A172 (cell line): ENCODE measurements around the gene MYB. TPM values are rescaled to one million over a fixed set of nuclear protein-coding genes. Genes with fewer than 3 reads are reported as not detected.
A peak's percentile ranks its signal among the peaks of the same experiment; 100 is the strongest.
"Not testable (repeated sequence)": the region's sequence is repeated elsewhere in the genome, so short reads cannot be mapped to it uniquely, and the experiment has no call there.

Source experiments
- DNase-seq: peaks from one replicate; pipeline ENCODE4 v3.0.0-alpha.2; 2015; ENCODE audit warnings: low spot score
- total RNA-seq: library from RNA; depleted of rRNA; stranded (reverse); fragments of >200 nt; shearing (Covaris generic); gene quantifications from 2 replicates; pipeline ENCODE4 v1.2.3, GENCODE V29; 2014

MYB gene
- total RNA-seq, 1 experiment from 2014 or later, result 4.1 TPM

DNA sequence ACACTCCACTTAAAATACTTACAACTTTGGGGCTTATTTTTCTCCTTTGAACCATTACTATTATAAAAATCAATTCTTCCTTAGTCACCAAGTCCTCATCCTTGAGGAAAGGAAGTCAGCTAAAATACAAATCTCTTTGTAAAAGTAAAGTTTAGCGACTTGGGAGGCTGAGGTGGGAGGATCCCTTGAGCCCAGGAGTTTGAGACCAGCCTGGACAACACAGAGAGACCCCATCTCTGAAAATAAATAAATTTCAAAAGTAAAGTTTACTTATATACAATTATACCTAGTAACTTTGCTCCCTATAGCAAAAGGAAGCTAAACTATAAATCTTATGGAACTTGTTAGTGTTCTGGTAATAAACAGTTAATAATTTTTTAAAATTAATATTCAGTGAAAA, 40.4 kb downstream of the MYB start:
- no peak for DNase-seq

DNA sequence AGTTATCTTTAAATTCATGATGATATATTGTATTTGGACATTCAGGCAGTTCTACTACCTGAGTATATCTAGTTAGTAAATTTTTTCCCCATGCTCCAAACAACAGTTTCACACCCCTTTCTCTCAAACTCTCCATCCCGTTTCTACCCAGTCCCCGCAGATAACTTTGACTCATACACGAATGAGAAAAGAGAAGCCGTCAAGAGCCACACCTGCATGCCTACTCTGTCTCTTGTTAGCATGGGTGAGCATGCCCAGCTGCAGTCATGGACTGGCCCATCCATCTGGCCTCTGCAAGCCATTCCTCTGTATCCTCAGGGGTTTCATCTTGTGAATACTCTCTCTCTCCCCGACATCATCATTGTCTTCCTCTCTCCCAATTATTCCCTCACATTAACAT, 41.5 kb downstream of the MYB start:
- DNase-seq, result no peak

DNA sequence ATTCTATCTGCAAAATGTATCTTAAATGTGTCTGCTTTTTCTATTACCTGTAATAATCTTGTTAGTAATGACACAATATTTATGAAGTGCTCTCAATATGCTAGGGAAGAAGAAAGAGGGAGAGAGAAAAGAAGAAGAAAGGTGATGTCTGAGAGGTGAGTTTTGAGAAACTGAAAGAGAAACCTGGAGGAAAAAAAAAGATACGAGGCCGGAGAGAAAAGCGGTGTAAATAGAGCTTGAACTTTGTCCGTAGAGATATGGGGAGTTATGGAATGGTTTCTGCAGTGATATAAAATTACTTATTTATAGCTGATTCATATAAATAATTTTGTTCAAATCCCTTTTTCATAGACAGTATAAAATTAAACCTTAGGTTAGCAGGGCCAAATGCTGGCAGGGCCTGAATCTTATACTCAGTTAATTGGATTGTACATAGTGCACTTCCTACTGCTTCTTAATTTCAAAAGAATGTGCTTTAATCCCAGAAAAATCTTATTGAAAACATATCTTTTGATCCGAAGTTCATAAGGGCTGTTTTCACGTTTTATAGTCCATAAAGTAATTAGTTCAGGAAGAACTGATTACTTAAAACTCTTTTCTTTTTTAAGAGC, 43.0 kb downstream of the MYB start:
- DNase-seq, result no peak

DNA sequence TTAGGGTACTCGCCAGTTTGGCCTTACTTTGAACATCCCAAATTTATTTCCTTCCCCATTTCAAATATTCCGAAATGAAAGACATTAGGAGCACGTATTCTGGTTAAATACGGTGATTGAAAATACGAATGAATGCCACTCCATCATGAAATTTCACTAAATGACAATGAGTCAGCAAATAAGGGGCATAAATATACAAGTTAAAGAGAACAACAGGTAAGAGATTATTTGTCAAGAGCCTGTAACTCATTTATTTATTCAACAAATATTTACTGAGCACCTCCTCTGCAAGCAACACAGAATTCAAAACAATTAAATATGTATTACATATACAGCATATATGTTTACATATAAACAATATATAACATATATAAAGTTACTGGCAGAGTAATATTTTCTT, 44.8 kb downstream of the MYB start:
- DNase-seq, result no peak

DNA sequence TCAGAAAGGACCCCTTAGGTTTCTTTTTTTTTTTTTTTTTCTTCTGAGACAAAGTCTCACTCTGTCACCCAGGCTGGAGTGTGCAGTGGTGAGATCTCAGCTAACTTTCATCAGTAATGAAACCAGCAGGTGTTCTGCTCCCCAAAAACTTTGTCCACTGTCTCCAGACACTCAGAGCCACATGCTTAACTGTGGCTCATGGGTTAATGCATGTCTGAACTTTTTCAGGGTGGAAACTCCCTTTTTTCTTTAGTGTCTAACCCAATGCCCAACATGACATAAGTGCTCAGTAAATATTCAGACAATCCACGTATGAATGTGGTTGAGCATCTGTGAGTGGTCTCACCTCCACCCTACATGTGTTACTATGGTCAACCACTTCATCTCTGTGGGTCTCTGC, 45.4 kb downstream of the MYB start:
- DNase-seq, result no peak

DNA sequence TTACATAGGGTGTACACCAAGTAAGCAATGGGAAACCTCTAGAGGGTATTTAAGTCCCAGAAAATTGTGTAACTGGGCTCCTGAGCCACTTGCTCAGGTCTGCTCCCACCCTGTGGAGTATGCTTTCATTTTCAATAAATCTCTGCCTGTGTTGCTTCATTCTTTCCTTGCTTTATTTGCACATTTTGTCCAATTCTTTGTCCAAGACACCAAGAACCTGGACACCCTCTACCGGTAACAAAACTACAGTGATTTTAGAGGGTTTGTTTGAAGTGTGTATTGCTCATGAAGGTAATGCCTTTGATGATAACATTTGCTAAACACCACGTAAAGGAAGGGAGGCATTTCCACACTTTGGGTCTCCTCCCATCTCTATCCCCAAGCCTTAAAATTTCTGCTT, 46.2 kb downstream of the MYB start:
- DNase-seq, result no peak

DNA sequence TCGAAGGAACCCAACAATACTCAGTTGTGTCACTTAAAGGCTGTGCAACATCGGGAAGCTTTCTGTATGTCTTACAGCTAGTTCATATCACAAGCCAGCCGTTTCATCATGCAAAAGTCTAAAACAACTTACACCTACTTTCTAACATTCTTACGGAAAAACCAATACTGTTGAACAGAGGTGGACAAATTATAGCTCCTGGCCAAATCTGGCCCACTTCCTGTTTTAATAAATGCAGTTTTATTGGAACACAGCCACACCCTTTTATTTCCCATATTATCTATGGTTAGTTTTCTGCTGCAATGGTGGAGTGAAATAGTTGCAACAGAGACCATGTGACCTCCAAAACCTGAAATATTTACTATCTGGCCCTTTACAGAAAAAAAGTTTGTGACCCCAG, 46.6 kb downstream of the MYB start:
- DNase-seq, result no peak

DNA sequence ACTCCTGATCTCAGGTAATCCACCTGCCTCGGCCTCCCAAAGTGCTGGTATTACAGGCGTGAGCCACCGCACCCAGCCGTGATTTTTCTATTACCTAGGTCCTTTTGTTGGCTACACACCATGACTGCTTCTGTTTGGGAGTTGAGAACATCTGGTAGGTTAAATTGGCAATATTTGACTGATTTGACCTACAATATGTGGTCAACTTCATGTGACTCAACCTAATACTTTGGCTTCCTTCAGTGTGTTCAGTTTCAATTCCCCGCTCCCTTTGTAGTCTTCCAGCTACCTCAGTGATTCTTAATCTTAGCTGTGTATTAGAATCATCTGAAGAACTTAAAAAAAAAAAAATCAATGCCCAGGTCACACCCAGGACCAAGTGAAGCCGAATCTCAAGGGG, 47.4 kb downstream of the MYB start:
- DNase-seq, result no peak

DNA sequence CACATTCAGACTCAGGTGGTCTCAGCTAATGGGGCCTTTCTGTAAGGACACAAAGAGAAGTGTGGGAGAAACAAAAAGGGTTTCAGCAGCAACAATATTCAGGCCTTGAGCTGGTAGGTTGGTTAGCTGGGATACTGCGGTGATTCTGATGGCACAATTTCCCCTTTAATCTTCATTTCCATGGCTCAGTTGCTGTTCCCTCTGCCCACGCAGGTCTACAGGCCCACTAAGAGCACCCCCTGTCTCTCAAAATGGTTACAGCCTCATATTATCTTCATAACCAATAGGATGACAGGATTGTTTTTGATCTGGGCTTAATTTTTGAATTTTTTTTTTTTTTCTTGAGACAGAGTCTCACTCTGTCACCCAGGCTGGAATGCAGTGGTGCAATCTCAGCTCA, 48.9 kb downstream of the MYB start:
- no peak for DNase-seq

DNA sequence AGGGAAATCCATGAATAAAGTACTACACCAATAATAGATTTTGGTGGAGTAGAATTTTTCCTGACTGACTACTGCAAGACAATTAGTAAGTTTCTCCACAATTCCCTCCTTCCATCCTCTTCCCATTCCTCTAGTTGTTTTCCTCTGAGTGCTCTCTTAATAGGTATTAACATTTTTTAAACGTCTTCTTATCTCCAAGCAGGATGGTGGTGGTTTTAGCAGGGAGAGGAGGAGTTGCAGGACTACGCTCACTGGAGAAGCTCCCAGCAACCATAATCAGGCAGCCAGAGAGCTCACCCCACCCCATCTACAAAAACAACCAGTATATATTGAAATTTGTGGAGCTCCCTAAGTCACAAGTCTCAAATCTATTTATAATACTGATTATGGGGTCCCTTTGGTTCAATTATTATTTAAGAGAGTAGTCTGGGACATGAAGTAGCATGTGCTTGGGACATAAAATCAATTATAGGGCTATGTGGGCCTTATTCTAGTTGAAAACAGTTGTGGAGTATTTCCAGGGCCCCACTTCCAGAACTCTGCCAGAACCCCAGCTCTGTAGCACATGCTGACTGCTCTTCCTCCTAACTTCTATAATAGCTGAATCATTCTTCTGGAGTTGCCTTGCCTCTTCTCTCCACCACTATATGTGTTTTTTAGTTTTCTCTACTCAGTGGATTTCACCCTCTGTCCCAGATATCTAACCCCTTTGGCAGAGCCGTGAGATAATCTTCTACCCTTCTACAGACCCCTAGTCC, 49.8 kb downstream of the MYB start:
- DNase-seq, result no peak

DNA sequence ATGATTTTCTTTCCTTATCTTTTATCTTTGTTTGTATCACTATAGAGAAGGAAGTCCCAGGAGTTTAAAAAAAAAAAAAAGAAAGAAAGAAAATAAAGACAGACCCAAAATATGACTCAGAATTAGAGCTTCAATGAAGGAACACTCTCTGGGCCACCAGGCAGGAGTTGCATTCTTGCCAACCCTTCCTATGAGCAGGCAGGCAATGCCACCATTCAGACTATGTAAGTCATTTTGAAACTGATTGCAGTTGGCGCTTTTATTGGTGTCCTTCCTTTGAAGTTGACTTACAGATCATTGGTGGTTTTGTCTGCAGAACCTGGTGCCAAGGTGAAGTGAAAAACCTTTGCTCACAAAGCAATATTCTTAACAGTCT, 50.3 kb downstream of the MYB start:
- DNase-seq, result no peak

DNA sequence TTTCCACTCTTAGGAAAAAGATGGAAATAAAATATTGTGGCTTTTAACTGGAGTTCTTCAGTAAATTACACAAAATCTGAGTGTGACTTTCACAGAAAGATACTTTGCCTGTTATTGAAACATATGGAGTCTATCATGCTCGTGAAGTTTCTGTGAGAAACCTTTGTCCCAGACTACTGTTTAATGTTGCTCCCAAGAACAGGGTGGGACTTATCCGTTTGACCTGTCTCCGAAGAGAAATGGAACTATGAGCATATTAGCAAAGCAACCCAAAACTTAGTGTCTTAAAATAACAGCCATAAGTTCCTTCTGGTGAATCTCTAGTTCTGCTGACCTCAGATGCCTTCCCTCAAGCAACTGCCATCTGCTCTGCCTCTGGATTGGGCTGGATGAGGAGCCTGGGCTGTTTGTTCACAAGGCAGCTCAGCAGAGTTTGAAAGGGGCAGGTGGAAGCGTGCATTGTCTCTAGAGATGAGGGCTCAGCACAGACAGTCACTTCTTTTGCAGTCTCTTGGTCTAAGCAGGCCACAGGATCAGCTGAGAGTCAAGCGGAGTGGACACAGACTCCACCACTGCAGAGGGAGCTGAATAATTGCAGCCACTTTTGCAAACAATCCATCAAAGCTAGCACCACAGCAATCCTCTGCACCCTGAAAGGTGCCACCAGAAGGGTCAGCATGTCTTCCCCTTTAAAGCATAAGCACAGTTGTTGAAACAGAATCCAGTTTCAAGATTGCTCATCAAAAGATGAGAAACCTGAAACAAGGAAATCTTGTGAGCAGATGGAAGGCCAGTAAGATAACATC, 52.8 kb downstream of the MYB start:
- no peak for DNase-seq

DNA sequence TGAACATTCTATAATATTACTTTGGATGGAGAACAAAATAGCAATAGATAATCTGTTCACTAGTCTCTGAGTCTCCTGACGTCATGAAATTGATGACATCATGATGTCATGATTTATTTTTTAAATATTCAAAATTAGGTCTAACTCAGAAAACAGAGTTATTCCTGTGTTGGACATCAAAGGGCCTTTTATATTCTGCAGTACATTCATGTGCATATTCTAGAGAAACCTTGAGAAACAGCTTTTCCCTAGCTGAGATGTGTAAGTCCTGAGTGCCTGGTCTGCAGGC, 53.3 kb downstream of the MYB start:
- no peak for DNase-seq

DNA sequence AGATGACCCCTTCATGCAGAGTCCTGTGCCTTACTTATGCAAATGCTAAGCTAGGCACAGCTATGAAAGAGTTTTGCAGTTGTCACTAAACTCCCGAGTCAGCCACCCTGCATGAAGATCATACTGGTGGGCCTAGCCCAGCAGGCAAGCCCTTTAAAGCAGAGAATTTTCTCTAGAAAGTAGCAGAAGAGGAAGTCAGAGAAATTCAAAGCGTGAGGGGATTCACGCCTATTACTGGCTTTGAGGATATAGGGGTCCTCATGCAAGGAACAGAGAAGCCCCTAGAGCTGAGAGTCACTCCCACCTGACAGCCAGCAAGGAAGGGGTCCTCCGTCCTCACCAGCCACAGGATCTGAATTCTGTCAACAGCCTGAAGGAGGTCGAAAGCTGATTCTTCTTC, 54.6 kb downstream of the MYB start:
- no peak for DNase-seq

DNA sequence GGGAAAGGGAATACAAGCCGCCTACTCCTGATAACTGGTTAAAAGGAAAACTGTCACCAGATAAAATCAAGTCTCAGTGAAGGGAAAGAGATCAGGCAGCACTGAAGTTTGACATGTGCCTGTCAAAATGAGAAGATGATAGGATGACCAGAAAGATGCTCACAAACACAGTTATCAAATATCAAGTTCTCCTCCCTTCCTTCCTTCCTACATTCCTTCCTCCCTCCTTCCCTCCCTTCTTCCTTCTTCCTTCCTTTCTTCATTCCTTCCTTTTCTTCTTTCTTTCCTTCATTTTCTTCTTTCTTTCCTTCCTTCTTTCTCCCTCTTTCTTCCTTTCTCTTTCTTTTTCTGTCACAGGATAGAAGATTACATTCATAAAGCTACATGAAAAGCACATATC, 55.2 kb downstream of the MYB start:
- no peak for DNase-seq

DNA sequence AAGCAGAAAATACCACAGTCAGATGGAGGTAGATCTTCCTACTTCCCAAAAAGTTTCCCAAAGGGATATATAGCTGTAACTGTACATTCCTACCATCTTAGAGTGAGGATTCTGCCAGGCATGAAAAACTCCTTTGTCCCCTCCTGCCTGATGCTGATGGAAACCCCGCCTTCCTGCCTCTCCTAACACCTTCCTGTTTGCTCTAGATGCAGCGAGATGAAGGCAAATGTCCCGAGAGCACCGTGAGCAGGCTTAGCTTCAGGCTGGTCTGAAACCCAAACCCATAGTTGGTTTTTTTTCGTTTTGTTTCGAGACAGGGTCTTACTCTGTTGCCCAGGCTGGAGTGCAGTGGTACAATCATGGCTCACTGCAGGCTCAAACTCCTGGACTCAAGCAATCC, 55.6 kb downstream of the MYB start:
- no peak for DNase-seq

DNA sequence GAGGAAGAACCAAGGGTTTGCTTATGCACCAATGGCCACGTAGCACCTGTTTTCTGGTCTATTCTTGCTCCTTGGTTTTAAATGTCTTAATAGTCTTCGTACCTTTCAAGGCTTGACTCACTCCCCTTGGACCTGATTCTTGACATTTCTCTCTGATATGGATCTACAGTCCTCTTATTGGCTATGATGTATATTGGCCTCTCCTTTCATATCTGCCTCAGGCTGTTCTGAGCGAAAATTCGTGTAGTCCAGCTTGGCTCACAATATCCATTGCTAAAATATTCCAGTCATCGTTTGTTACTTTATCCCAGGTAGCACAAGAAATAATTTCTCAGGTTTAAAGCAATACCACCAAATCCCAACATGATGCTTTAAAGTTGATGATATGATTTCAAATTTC, 59.6 kb downstream of the MYB start:
- no peak for DNase-seq

DNA sequence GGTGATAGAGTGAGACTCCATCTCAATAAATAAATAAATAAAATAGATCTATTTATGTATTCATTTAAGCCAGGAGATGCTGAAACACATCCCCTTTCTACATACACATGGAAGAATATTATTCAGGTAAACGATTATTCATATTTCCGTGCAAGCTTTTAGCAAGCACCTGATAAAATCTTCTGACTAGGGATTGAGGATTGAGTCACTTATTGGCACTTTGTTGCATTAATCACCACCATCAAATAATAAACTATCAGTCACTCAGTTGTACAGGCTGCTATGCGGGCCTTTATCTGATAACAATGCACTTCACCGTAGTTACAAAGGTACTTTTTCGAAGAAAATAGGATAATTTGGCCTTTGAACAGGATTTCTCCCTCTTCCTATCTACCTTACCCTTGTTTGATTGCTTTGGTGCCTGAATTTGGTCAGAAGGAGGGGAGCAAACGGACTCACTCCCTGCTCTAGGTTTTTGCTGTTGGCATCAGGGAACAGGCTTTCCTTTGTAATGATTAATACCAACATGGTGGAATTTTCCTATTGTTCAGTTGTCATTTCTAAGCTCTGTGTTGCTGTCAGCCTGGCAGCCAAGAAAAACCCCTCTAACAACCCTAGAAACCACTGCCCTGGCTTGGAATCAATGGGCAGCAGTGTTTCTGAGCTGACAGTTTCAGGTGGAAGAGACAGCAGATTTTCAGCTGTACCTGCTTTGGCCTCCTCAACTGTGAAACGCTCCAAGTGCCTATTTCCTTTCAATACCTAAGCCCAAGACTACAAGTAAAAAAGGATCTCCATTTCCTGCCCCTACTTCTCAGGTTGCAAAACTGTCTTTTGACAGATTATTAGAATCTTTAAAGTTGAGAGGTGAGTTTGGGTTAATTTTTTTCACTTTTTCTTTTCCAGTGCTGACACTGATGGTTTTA, 63.0 kb downstream of the MYB start:
- no peak for DNase-seq

DNA sequence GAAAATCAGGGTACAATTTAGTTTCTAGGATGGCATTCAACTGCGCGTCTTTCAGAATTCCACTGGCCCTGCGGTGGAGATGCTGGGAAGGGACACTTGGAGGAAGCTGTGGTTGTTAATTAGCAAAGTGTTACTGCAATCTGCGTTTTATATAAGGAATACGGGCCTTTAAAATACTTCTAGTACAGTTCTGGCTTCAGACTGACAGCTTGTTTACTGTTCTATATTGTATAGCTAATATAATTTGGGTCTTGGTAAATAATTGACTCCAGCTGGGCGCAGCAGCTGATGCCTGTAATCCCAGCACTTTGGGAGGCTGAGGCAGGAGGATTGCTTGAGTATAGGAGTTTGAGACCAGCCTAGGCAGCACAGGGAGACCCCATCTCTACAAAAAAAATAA, 63.7 kb downstream of the MYB start:
- no peak for DNase-seq

DNA sequence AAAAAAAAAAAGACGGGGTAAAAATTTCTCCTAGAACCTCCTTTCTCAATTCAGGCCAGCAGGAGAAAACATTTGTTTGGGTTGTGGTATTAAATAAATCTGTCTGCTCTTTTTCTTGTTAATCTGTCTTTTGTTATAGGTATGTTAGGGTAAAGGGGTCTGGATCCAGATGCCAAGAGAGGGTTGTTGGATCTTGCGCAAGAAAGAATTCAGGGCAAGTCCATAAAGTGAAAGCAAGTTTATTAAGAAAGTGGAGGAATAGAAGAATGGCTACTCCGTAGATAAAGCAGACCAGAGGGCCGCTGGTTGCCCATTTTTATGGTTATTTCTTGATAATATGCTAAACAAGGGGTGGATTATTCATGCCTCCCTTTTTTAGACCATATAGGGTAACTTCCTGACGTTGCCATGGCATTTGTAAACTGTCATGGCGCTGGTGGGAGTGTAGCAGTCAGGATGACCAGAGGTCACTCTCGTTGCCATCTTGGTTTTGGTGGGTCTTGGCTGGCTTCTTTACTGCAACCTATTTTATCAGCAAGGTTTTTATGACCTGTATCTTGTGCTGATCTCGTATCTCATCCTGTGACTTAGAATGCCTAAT, 65.4 kb downstream of the MYB start:
- not testable (repeated sequence) for DNase-seq

DNA sequence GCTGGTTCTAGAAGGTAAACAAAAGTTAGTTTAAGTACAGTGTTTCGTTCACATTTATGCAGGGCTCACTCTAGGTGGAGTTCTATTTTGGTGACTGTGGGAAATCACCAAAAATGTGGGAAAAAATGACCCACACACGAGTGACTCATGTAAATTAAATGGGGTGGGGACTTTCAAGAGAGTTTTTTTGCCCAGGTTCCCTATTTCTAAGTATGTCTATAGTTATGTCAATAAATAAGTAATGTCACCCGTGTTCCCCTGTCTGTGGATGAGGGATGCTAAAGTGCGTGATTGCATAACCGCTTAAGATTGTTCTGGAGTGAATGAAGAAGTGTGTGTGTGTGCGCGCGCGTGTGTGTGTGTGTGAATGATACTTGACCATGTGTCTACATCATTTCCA, 69.1 kb downstream of the MYB start:
- DNase-seq, result peak; percentile 19
